ENCODE measurements around the gene CDK15. TPM values are rescaled to one million over a fixed set of nuclear protein-coding genes. Genes with fewer than 3 reads are reported as not detected.

Gene CDK15
- polyA plus RNA-seq, 1 experiment, result 18.6 TPM

- Histone ChIP-seq H3K9me3 (ENCODE audit: control insufficient read depth, insufficient read depth, low read length) (no peaks in the 10 kb centered on the region), H3K4me3 (ENCODE audit: low read depth, low read length) (no peak overlapping the region), H3K27ac (ENCODE audit: low read depth, low read length) (no peak overlapping the region), H3K27me3 (ENCODE audit: control insufficient read depth, insufficient read depth, low read length) (no peaks in the 10 kb centered on the region)
- CTCF ChIA-PET, result interaction anchor here (0.5 to 1.0 kb wide), 2 partner anchors 9 to 112 kb away, joined by 3 to 4 read pairs; no protein-coding TSS in a partner anchor
- POLR2A ChIA-PET, result no interaction called here
- TF ChIP-seq CTCF (IDR thresholded peaks at IDR 0.05; ENCODE audit: low read depth, low read length), result no peak
- DNase-seq (ENCODE audit: low read depth, low spot score), result no peak
These were observed 112.9 kb downstream of the CDK15 start for GRCh38 chr2:201919308-201919634.

DNA sequence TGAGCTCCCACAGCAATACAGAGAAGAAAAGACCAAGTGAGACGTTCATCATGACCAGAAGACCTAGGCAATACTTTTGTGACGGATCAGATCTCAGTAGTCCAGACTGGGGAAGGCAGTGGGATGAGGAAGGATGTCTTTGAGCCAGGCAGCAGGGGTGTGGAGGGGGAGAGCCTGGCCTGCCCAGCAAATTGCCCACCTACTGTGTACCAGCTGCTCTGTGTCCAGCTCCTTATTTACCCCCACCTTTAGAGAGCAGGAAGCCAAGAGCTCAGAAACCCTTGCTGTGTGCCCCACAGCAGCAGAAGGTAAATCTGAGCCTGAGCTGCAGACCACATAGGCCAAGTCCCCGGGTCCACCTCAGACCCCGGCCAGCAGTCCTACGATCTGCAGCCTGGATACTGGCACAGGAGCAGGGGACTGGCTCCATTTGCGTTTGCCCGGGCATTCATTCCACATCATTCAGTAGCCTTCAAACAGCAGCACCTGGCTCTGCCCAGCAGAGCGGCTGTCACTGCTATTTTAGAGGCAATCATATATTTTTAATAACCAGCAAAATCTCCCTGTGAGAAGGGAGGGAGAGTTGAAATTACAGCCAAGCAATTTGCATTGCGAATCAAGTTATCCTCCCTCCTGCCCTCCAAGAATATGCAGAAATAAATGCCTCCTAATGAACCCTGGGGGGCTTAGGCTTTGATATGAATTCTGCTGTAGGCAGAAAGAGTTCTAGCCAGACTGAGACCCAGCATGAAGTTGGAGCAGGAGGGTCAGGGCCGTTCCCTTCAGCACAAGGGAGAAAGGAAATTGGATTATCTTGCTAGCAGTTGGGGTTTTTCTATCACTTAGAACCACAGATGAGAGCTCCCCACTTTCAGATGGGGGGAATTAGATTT is 117.3 kb downstream of the CDK15 start:
- ChIA-PET POLR2A (no interaction called here), CTCF (no interaction called here)
- Histone ChIP-seq H3K27ac (ENCODE audit: low read depth, low read length) (no peak overlapping the region), H3K27me3 (ENCODE audit: control insufficient read depth, insufficient read depth, low read length) (no peaks in the 10 kb centered on the region), H3K4me3 (ENCODE audit: low read depth, low read length) (no peak overlapping the region), H3K9me3 (ENCODE audit: control insufficient read depth, insufficient read depth, low read length) (no peaks in the 10 kb centered on the region)
- DNase-seq (ENCODE audit: low read depth, low spot score), result no peak
- TF ChIP-seq CTCF (IDR thresholded peaks at IDR 0.05; ENCODE audit: low read depth, low read length), result no peak

GRCh38 chr2:201924453-201924852 is 118.1 kb downstream of the CDK15 start:
- Histone ChIP-seq H3K27ac (ENCODE audit: low read depth, low read length) (no peak overlapping the region), H3K27me3 (ENCODE audit: control insufficient read depth, insufficient read depth, low read length) (no peaks in the 10 kb centered on the region), H3K4me3 (ENCODE audit: low read depth, low read length) (no peak overlapping the region), H3K9me3 (ENCODE audit: control insufficient read depth, insufficient read depth, low read length) (no peaks in the 10 kb centered on the region)
- POLR2A ChIA-PET, result no interaction called here
- no peak for DNase-seq (ENCODE audit: low read depth, low spot score)
- CTCF ChIA-PET, result no interaction called here
- TF ChIP-seq CTCF (IDR thresholded peaks at IDR 0.05; ENCODE audit: low read depth, low read length), result no peak

DNA sequence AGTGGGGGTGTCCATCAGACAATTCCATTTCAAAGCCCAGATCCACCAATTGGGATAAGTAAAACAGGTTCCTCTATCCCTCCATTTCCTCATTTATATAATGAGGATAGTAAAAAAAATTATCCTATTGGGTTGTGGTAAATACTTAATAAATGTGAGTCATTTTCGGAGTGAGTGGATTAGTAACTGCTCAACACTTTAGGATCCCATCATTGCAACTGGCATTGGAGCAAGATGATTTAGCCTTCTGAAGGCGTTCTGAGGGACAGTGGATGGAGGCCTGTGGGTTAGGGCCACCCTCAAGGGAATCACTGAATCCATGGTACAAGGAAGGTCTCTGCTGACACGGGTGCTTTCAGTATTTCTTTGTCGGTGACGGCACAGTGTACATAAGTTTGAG is 118.7 kb downstream of the CDK15 start:
- DNase-seq (ENCODE audit: low read depth, low spot score), result no peak
- H3K4me3 ChIP-seq (ENCODE audit: low read depth, low read length), result no peak overlapping the region
- no peaks in the 10 kb centered on the region for H3K27me3 ChIP-seq (ENCODE audit: control insufficient read depth, insufficient read depth, low read length)
- TF ChIP-seq CTCF (IDR thresholded peaks at IDR 0.05; ENCODE audit: low read depth, low read length), result no peak
- POLR2A ChIA-PET, result no interaction called here
- no peaks in the 10 kb centered on the region for H3K9me3 ChIP-seq (ENCODE audit: control insufficient read depth, insufficient read depth, low read length)
- H3K27ac ChIP-seq (ENCODE audit: low read depth, low read length), result no peak overlapping the region
- CTCF ChIA-PET, result no interaction called here

DNA sequence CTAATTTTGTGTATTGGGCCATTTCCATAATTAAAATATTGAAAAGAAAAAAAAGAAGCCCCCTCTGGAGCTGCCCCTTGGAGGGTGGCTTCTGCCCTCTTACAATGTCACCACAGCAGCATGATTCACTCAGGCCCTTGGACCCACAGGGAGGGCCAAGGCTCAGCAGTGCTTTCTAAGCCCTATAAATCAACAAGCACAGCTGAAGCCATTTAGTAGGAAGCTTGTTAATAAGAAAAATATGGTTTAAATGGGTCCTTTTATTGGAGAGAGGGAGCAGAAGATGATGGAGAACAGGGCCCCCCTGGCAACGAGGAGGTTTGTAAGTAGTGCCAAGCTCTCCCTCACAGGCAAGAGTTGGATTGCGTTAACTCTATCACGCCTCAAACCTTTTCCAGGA is 119.7 kb downstream of the CDK15 start:
- H3K27me3 ChIP-seq (ENCODE audit: control insufficient read depth, insufficient read depth, low read length), result no peaks in the 10 kb centered on the region
- ChIA-PET POLR2A (no interaction called here), CTCF (no interaction called here)
- no peak overlapping the region for H3K27ac ChIP-seq (ENCODE audit: low read depth, low read length)
- DNase-seq (ENCODE audit: low read depth, low spot score), result no peak
- no peaks in the 10 kb centered on the region for H3K9me3 ChIP-seq (ENCODE audit: control insufficient read depth, insufficient read depth, low read length)
- TF ChIP-seq CTCF (IDR thresholded peaks at IDR 0.05; ENCODE audit: low read depth, low read length), result no peak
- no peak overlapping the region for H3K4me3 ChIP-seq (ENCODE audit: low read depth, low read length)
